Measurements from ENCODE around the gene NR2E1.

The NR2E1 gene

DNA sequence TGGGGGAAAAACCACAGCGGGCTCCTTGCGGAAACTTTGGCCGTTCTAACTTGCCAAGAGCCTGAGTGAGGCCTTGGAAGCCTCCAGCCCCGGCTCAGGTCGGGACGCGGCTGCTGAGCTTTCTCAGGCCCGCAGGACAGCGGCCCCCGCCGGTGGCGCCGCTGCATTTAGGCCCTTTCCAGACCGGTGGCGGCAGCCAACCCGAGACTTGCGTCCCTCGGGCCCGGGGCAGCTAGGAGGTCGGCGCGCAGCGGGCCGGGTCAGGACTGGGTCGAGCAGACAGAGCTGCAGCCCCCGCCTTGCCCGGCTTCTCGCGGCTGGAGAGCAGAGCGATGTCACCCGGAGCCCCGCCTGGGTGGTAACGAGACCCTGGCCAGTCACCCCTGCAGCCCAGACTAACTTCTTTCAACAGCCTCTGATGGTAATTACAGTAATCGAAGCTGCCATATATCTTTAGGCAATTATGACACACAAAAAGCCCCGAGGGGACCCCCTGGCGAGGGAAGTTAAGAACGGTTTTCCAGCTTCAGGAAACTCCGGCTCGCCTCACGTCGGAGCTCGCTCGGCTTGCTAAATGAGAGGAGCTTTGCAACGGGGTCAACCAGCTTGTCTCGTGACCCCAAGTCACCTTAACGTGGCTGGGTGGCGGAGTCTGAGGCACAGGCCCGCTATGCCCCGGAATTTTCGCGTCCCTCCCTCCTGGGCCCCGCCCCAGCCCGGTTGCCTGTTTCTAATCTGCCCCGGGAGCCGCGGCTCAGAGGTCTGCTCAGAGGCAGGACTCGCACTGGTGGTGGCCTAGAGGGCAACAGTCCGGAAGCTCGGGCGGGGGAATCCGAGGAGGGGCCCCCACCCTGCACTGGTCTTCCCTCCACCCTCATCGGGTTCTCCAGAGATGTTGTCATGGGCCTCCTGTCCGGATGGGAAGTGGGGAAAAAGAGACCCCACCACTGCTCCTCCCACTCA lies 3.0 kb downstream of the NR2E1 start:
- peak; percentile 72 for DNase-seq (ENCODE audit: low spot score)
- TF ChIP-seq, protein P1, sequence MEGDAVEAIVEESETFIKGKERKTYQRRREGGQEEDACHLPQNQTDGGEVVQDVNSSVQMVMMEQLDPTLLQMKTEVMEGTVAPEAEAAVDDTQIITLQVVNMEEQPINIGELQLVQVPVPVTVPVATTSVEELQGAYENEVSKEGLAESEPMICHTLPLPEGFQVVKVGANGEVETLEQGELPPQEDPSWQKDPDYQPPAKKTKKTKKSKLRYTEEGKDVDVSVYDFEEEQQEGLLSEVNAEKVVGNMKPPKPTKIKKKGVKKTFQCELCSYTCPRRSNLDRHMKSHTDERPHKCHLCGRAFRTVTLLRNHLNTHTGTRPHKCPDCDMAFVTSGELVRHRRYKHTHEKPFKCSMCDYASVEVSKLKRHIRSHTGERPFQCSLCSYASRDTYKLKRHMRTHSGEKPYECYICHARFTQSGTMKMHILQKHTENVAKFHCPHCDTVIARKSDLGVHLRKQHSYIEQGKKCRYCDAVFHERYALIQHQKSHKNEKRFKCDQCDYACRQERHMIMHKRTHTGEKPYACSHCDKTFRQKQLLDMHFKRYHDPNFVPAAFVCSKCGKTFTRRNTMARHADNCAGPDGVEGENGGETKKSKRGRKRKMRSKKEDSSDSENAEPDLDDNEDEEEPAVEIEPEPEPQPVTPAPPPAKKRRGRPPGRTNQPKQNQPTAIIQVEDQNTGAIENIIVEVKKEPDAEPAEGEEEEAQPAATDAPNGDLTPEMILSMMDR (IDR thresholded peaks at IDR 0.05; ENCODE audit: extremely low read depth, missing control alignments), result no peak

GRCh38 chr6:108169464-108170331 lies 3.9 kb downstream of the NR2E1 start:
- DNase-seq (ENCODE audit: low spot score), result peak; percentile 27

GRCh38 chr6:108170332-108171290 lies 4.8 kb downstream of the NR2E1 start:
- TF ChIP-seq, protein P1 (IDR thresholded peaks at IDR 0.05; ENCODE audit: extremely low read depth, missing control alignments), result no peak
- peak; percentile 44 for DNase-seq (ENCODE audit: low spot score)

More at GRCh38 chr6:108169464-108170331, 3.9 kb downstream of the NR2E1 start:
- TF ChIP-seq, protein P1 (IDR thresholded peaks at IDR 0.05; ENCODE audit: extremely low read depth, missing control alignments), result no peak

- TF ChIP-seq, protein P1 (IDR thresholded peaks at IDR 0.05; ENCODE audit: extremely low read depth, missing control alignments), result no peak
- peak; percentile 20 for DNase-seq (ENCODE audit: low spot score)
These were observed 5.6 kb downstream of the NR2E1 start for GRCh38 chr6:108171291-108171917.

GRCh38 chr6:108171918-108172516 lies 6.2 kb downstream of the NR2E1 start:
- DNase-seq (ENCODE audit: low spot score), result peak; percentile 31
- TF ChIP-seq, protein P1 (IDR thresholded peaks at IDR 0.05; ENCODE audit: extremely low read depth, missing control alignments), result no peak

Data from GM20000 (cell line).